HEK293 (cell line): ENCODE measurements around the gene MAP6.

ENCODE experiments used
- CTCF ChIA-PET: fragments of 350-600 bp; formaldehyde crosslinking; extraction: SDS; loops from one replicate; lab custom pipeline; 2021; ENCODE audit warnings: antibody characterized with exemption; lab: Yijun Ruan, JAX
- POLR2A ChIA-PET: fragments of 300-600 bp; formaldehyde crosslinking; extraction: SDS; loops from one replicate; lab custom pipeline; 2020; ENCODE audit warnings: antibody characterized with exemption, inconsistent platforms; lab: Yijun Ruan, JAX
- H3K27ac ChIP-seq: fragments of 200-500 bp; sonication (Bioruptor generic); 2 replicates; pipeline ENCODE4 v1.5.1; 2014; ENCODE audit warnings: low read depth, low read length, control low read depth, inconsistent platforms; ENCODE audit errors: extremely low read depth
- H3K36me3 ChIP-seq, 2 experiments: fragments of 200-500 bp in 1 of 2; sonication (Bioruptor generic) in 1 of 2; 1 replicate in 1 of 2; 2 replicates in 1 of 2; pipeline ENCODE4 v1.5.1; 2014 to 2017; ENCODE audit warnings: inconsistent platforms in 2 of 2, low read length in 2 of 2; ENCODE audit not compliant: control insufficient read depth in 2 of 2, insufficient read depth in 1 of 2
- H3K4me1 ChIP-seq: fragments of 200-500 bp; sonication (Bioruptor generic); 2 replicates; pipeline ENCODE4 v1.5.1; 2014; ENCODE audit warnings: mild to moderate bottlenecking, low read length, inconsistent platforms; ENCODE audit not compliant: control insufficient read depth, insufficient read depth
- H3K4me3 ChIP-seq: 2 replicates; pipeline ENCODE4 v1.5.1; 2011; ENCODE audit warnings: low read depth, mild to moderate bottlenecking, control low read depth, low read length, moderate library complexity
- H3K9me3 ChIP-seq: fragments of 200-500 bp; sonication (Bioruptor generic); 2 replicates; pipeline ENCODE4 v1.5.1; 2014; ENCODE audit warnings: low read depth, low read length, inconsistent platforms; ENCODE audit not compliant: control insufficient read depth, insufficient read depth
- GLI4 ChIP-seq: fragments of 450-650 bp; formaldehyde crosslinking; IDR thresholded peaks from 2 replicates; pipeline ENCODE4 v1.5.1; 2016; ENCODE audit warnings: missing biosample characterization, missing genetic modification characterization
- KLF1 ChIP-seq: fragments of 450-650 bp; formaldehyde crosslinking; IDR thresholded peaks from 2 replicates; pipeline ENCODE4 v1.5.1; 2016; ENCODE audit warnings: missing biosample characterization, missing genetic modification characterization
- KLF10 ChIP-seq: fragments of 450-650 bp; IDR thresholded peaks from 2 replicates; pipeline ENCODE4 v1.5.1; 2018; ENCODE audit warnings: missing biosample characterization, mild to moderate bottlenecking, missing genetic modification characterization
- PRDM1 ChIP-seq: fragments of 450-650 bp; formaldehyde crosslinking; IDR thresholded peaks from 2 replicates; pipeline ENCODE4; 2016; ENCODE audit warnings: missing biosample characterization, missing genetic modification characterization
- SETDB1 ChIP-seq: IDR thresholded peaks from one replicate; pipeline ENCODE4 v1.6.1; 2017; ENCODE audit warnings: mild to moderate bottlenecking, low read length, moderate library complexity, mixed read lengths; ENCODE audit not compliant: insufficient read length
- SP3 ChIP-seq: fragments of 450-650 bp; formaldehyde crosslinking; IDR thresholded peaks from 2 replicates; pipeline ENCODE4 v1.5.1; 2016; ENCODE audit warnings: missing biosample characterization, missing genetic modification characterization
- TSHZ1 ChIP-seq: fragments of 450-650 bp; formaldehyde crosslinking; IDR thresholded peaks from 2 replicates; pipeline ENCODE4 v1.5.1; 2016; ENCODE audit warnings: missing biosample characterization, missing genetic modification characterization, borderline replicate concordance
- ZBTB17 ChIP-seq: fragments of 450-650 bp; formaldehyde crosslinking; IDR thresholded peaks from 2 replicates; pipeline ENCODE4 v1.5.1; 2016; ENCODE audit warnings: missing biosample characterization, missing genetic modification characterization
- ZBTB20 ChIP-seq: fragments of 450-650 bp; formaldehyde crosslinking; IDR thresholded peaks from 2 replicates; pipeline ENCODE4 v1.5.1; 2016; ENCODE audit warnings: missing biosample characterization, missing genetic modification characterization
- ZBTB21 ChIP-seq: fragments of 450-650 bp; formaldehyde crosslinking; IDR thresholded peaks from 2 replicates; pipeline ENCODE4 v1.5.1; 2017; ENCODE audit warnings: missing biosample characterization, missing genetic modification characterization
- ZBTB44 ChIP-seq: fragments of 450-650 bp; IDR thresholded peaks from 2 replicates; pipeline ENCODE4 v1.5.1; 2018; ENCODE audit warnings: missing biosample characterization, mild to moderate bottlenecking, missing genetic modification characterization
- ZFP69B ChIP-seq: fragments of 450-650 bp; formaldehyde crosslinking; IDR thresholded peaks from 2 replicates; pipeline ENCODE4 v1.5.1; 2016; ENCODE audit warnings: missing biosample characterization, missing genetic modification characterization
- ZNF138 ChIP-seq: fragments of 450-650 bp; formaldehyde crosslinking; IDR thresholded peaks from 2 replicates; pipeline ENCODE4 v1.5.1; 2016; ENCODE audit warnings: missing biosample characterization, missing genetic modification characterization, borderline replicate concordance
- ZNF292 ChIP-seq: fragments of 450-650 bp; formaldehyde crosslinking; IDR thresholded peaks from 2 replicates; pipeline ENCODE4 v1.5.1; 2016; ENCODE audit warnings: low read depth, missing biosample characterization, missing genetic modification characterization, borderline replicate concordance
- ZNF391 ChIP-seq: fragments of 450-650 bp; formaldehyde crosslinking; IDR thresholded peaks from 2 replicates; pipeline ENCODE4 v1.5.1; 2016; ENCODE audit warnings: low read depth, missing biosample characterization, missing genetic modification characterization, borderline replicate concordance
- ZNF416 ChIP-seq: fragments of 450-650 bp; formaldehyde crosslinking; IDR thresholded peaks from 2 replicates; pipeline ENCODE4 v1.5.1; 2016; ENCODE audit warnings: missing biosample characterization, missing genetic modification characterization
- ZNF48 ChIP-seq: fragments of 450-650 bp; formaldehyde crosslinking; IDR thresholded peaks from 2 replicates; pipeline ENCODE4 v1.5.1; 2016; ENCODE audit warnings: missing biosample characterization, missing genetic modification characterization
- ZNF501 ChIP-seq: fragments of 450-650 bp; formaldehyde crosslinking; IDR thresholded peaks from 2 replicates; pipeline ENCODE4 v1.5.1; 2016; ENCODE audit warnings: missing biosample characterization, missing genetic modification characterization
- ZNF549 ChIP-seq: fragments of 450-650 bp; IDR thresholded peaks from 2 replicates; pipeline ENCODE4 v1.5.1; 2018; ENCODE audit warnings: missing biosample characterization, missing genetic modification characterization, mild to moderate bottlenecking, inconsistent platforms, moderate library complexity
- ZNF600 ChIP-seq: fragments of 450-650 bp; formaldehyde crosslinking; IDR thresholded peaks from 2 replicates; pipeline ENCODE4 v1.5.1; 2016; ENCODE audit warnings: missing biosample characterization, missing genetic modification characterization
- ZNF610 ChIP-seq: fragments of 450-650 bp; formaldehyde crosslinking; IDR thresholded peaks from 2 replicates; pipeline ENCODE4 v1.5.1; 2016; ENCODE audit warnings: missing biosample characterization, missing genetic modification characterization, borderline replicate concordance
- ZNF645 ChIP-seq: fragments of 450-650 bp; formaldehyde crosslinking; IDR thresholded peaks from 2 replicates; pipeline ENCODE4; 2016; ENCODE audit warnings: missing biosample characterization, missing genetic modification characterization
- ZNF76 ChIP-seq: fragments of 450-650 bp; formaldehyde crosslinking; IDR thresholded peaks from 2 replicates; pipeline ENCODE4; 2016; ENCODE audit warnings: low read depth, missing biosample characterization, missing genetic modification characterization, borderline replicate concordance
- ZNF777 ChIP-seq: fragments of 450-650 bp; formaldehyde crosslinking; IDR thresholded peaks from 2 replicates; pipeline ENCODE4 v1.5.1; 2017; ENCODE audit warnings: missing biosample characterization, missing genetic modification characterization, borderline replicate concordance

MAP6 gene

GRCh38 chr11:75668451-75669297, at the start of gene MAP6 (continued):
- no peak for TF ChIP-seq ZNF645 (tag by site-specific recombination)
- peak; percentile 67 for TF ChIP-seq ZBTB44 (tag by site-specific recombination)
- no peak for TF ChIP-seq PRDM1 (tag by site-specific recombination)
- TF ChIP-seq KLF1 (tag by site-specific recombination), result peak; percentile 74
- 0 out of 2 replicates have a peak, but pooled peaks have one; percentile 26 for TF ChIP-seq ZNF76 (tag by site-specific recombination)
- no peak for TF ChIP-seq ZNF391 (tag by site-specific recombination)
- TF ChIP-seq, all 188 proteins: peak for 11

- Histone ChIP-seq H3K4me1 (no peaks in the 10 kb centered on the region), H3K27ac (no peak within 1 kb of the TSS), H3K4me3 (no peak within 1 kb of the TSS), H3K9me3 (no peaks in the 10 kb centered on the region), H3K36me3 (no peaks in the 10 kb centered on the region)
- ChIA-PET POLR2A (no interaction called here), CTCF (no interaction called here)
- TF ChIP-seq TSHZ1 (no peak), GLI4 (no peak)
Measured at GRCh38 chr11:75717608-75718418, 49.0 kb upstream of the MAP6 start, which contains the start of gene MOGAT2. MOGAT2 (plus strand) TSS chr11:75717838; CDS start chr11:75717889, 51 bp downstream.

- Histone ChIP-seq H3K36me3 (no peaks in the 10 kb centered on the region), H3K9me3 (no peaks in the 10 kb centered on the region), H3K27ac (no peak overlapping the region), H3K4me3 (no peak overlapping the region), H3K4me1 (no peaks in the 10 kb centered on the region)
- ChIA-PET POLR2A (no interaction called here), CTCF (no interaction called here)
- TF ChIP-seq SP3 (tag by site-specific recombination) (no peak), ZNF416 (tag by site-specific recombination) (no peak), ZNF501 (tag by site-specific recombination) (no peak), ZNF610 (tag by site-specific recombination) (no peak), ZBTB21 (no peak), ZBTB17 (tag by site-specific recombination) (no peak), SETDB1 (no peak), ZNF138 (tag by site-specific recombination) (no peak), KLF10 (tag by site-specific recombination) (no peak), ZNF48 (tag by site-specific recombination) (no peak), ZNF777 (tag by site-specific recombination) (no peak), ZNF600 (tag by site-specific recombination) (no peak), ZNF292 (tag by site-specific recombination) (no peak), ZFP69B (tag by site-specific recombination) (no peak), ZBTB20 (tag by site-specific recombination) (no peak), ZNF549 (tag by site-specific recombination) (no peak)
Measured at GRCh38 chr11:75716659-75717058, 47.8 kb upstream of the MAP6 start.
